A549 (cell line): ENCODE results near the gene CHTOP. TPM values are rescaled to one million over a fixed set of nuclear protein-coding genes. Genes with fewer than 3 reads are reported as not detected.
A peak's percentile ranks its signal among the peaks of the same experiment; 100 is the strongest.

Source experiments
- ATAC-seq, 2 experiments: fragments of 200-7000 bp in 1 of 2; fragments of >200 bp in 1 of 2; cut with Nextera tagmentation in 1 of 2; cut with Tn5 transposase in 1 of 2; 3 replicates each; pipeline versions ENCODE4 v1.8.0 to v1.9.1; 2018 to 2020; ENCODE audit warnings: mild to moderate bottlenecking in 1 of 2, moderate library complexity in 1 of 2
- CTCF ChIA-PET: fragments of 300-600 bp; sonication (Branson Sonifier 250); formaldehyde crosslinking; extraction: SDS; loops from one replicate; lab custom pipeline; 2021; ENCODE audit warnings: antibody characterized with exemption, inconsistent platforms; lab: Yijun Ruan, JAX
- POLR2A ChIA-PET: fragments of 350-600 bp; formaldehyde crosslinking; extraction: SDS; loops from one replicate; lab custom pipeline; 2021; ENCODE audit warnings: antibody characterized with exemption, inconsistent platforms; lab: Yijun Ruan, JAX
- DNase-seq, 2 experiments: peaks; one replicate each; pipeline versions ENCODE4 v3.0.0 to v3.0.0-alpha.2; 2011 to 2016; ENCODE audit warnings: low read depth in 1 of 2, low spot score in 1 of 2
- FAIRE-seq: peaks from 2 replicates; lab custom pipeline; 2011; peaks lifted over from hg19 to GRCh38; lab: Jason Lieb, UNC
- H3K27ac ChIP-seq, 2 experiments: fragments of >200 bp; sonication (Bioruptor Twin); formaldehyde crosslinking; 3 replicates each; pipeline ENCODE4 v1.5.1; 2016 to 2017
- H3K4me1 ChIP-seq: fragments of >200 bp; sonication (Bioruptor Twin); formaldehyde crosslinking; 3 replicates; pipeline ENCODE4 v1.6.1; 2016
- H3K4me2 ChIP-seq: fragments of >200 bp; sonication (Bioruptor Twin); formaldehyde crosslinking; 3 replicates; pipeline ENCODE4 v1.6.1; 2016
- H3K4me3 ChIP-seq: fragments of >200 bp; sonication (Bioruptor Twin); formaldehyde crosslinking; 3 replicates; pipeline ENCODE4 v1.5.1; 2016
- H3K9me3 ChIP-seq: fragments of >200 bp; sonication (Bioruptor Twin); formaldehyde crosslinking; 3 replicates; pipeline ENCODE4 v1.6.1; 2016
- CBX2 ChIP-seq: fragments of 200-600 bp; sonication (generic); IDR thresholded peaks from 2 replicates; pipeline ENCODE4 v1.6.1; 2016; ENCODE audit warnings: low read depth, mild to moderate bottlenecking, borderline replicate concordance
- CBX8 ChIP-seq: fragments of 200-600 bp; sonication (generic); IDR thresholded peaks from 2 replicates; pipeline ENCODE4 v1.6.1; 2016
- CEBPB ChIP-seq, 2 experiments: fragments of >200 bp in 1 of 2; sonication (Bioruptor Twin) in 1 of 2; formaldehyde crosslinking in 1 of 2; IDR thresholded peaks; 2 replicates each; pipeline ENCODE4 v1.6.1; 2012 to 2016
- CTCF ChIP-seq: fragments of >200 bp; sonication (Bioruptor Twin); formaldehyde crosslinking; IDR thresholded peaks from 3 replicates; pipeline ENCODE4 v1.5.1; 2016
- EHF ChIP-seq: fragments of 250-450 bp; sonication (Bioruptor Pico); IDR thresholded peaks from 2 replicates; pipeline ENCODE4 v1.5.0; 2020; ENCODE audit warnings: mild to moderate bottlenecking
- EHMT2 ChIP-seq: fragments of 200-600 bp; sonication (generic); IDR thresholded peaks from 2 replicates; pipeline ENCODE4 v1.6.1; 2016; ENCODE audit warnings: antibody characterized with exemption, low read depth, mild to moderate bottlenecking, moderate library complexity
- EP300 ChIP-seq, 2 experiments: fragments of >200 bp; sonication (Bioruptor Twin); formaldehyde crosslinking; IDR thresholded peaks; 2 replicates in 1 of 2; 3 replicates in 1 of 2; pipeline ENCODE4 v1.6.1; 2016 to 2017
- FOXS1 ChIP-seq: fragments of 250-450 bp; sonication (Bioruptor Pico); IDR thresholded peaks from 2 replicates; pipeline ENCODE4 v1.5.0; 2020; ENCODE audit warnings: mild to moderate bottlenecking, moderate library complexity
- HDAC2 ChIP-seq: fragments of 200-600 bp; sonication (generic); IDR thresholded peaks from 2 replicates; pipeline ENCODE4 v1.6.1; 2016
- HEYL ChIP-seq: fragments of 250-450 bp; sonication (Bioruptor Pico); IDR thresholded peaks from 2 replicates; pipeline ENCODE4 v1.8.0; 2021; ENCODE audit warnings: mild to moderate bottlenecking, moderate library complexity
- HOXB13 ChIP-seq: fragments of 250-450 bp; sonication (Bioruptor Pico); IDR thresholded peaks from 2 replicates; pipeline ENCODE4 v1.5.0; 2020; ENCODE audit warnings: low read depth, mild to moderate bottlenecking, moderate library complexity
- JUN ChIP-seq, 2 experiments: fragments of >200 bp; sonication (Bioruptor Twin); formaldehyde crosslinking; IDR thresholded peaks; 2 replicates in 1 of 2; 3 replicates in 1 of 2; pipeline ENCODE4 v1.6.1; 2016 to 2017
- KDM1A ChIP-seq: fragments of 200-600 bp; sonication (generic); IDR thresholded peaks from 2 replicates; pipeline ENCODE4 v1.6.1; 2016; ENCODE audit warnings: low read depth, mild to moderate bottlenecking
- KDM5A ChIP-seq: fragments of 200-600 bp; sonication (generic); IDR thresholded peaks from 2 replicates; pipeline ENCODE4 v1.6.1; 2016; ENCODE audit warnings: antibody characterized with exemption, mild to moderate bottlenecking
- MYC ChIP-seq: IDR thresholded peaks from 2 replicates; pipeline ENCODE4 v1.6.1; 2012; ENCODE audit warnings: mild to moderate bottlenecking, inconsistent platforms, low read length, improper control_type of control experiment, borderline replicate concordance
- NFE2L2 ChIP-seq: fragments of 150-350 bp; conservative IDR thresholded peaks from 2 replicates; pipeline ENCODE4 v1.6.1; 2014; ENCODE audit warnings: low read length
- POLR2AphosphoS2 ChIP-seq: conservative IDR thresholded peaks from 2 replicates; pipeline ENCODE4 v1.6.1; 2012; ENCODE audit warnings: low read length, improper control_type of control experiment, inconsistent platforms
- RFX5 ChIP-seq: fragments of 450-650 bp; IDR thresholded peaks from 2 replicates; pipeline ENCODE4 v1.7.1; 2014; ENCODE audit warnings: antibody characterized with exemption, mild to moderate bottlenecking, moderate library complexity
- RNF2 ChIP-seq: fragments of 200-600 bp; sonication (generic); IDR thresholded peaks from 2 replicates; pipeline ENCODE4 v1.6.1; 2016; ENCODE audit warnings: low read depth, mild to moderate bottlenecking, antibody characterized with exemption, moderate library complexity, borderline replicate concordance
- TFCP2L1 ChIP-seq: fragments of 250-450 bp; sonication (Bioruptor Pico); IDR thresholded peaks from 2 replicates; pipeline ENCODE4 v1.5.0; 2021; ENCODE audit warnings: mild to moderate bottlenecking
- TP53 ChIP-seq: fragments of 250-450 bp; sonication (Bioruptor Pico); IDR thresholded peaks from 2 replicates; pipeline ENCODE4 v1.5.0; 2021; ENCODE audit warnings: mild to moderate bottlenecking, moderate library complexity
- USF2 ChIP-seq: fragments of 450-650 bp; IDR thresholded peaks from 2 replicates; pipeline ENCODE4 v1.6.1; 2014; ENCODE audit warnings: antibody characterized with exemption
- ZC3H11A ChIP-seq: fragments of 450-650 bp; IDR thresholded peaks from 2 replicates; pipeline ENCODE4 v1.6.1; 2014; ENCODE audit warnings: antibody characterized with exemption, mild to moderate bottlenecking
- ZNF302 ChIP-seq: fragments of 250-450 bp; sonication (Bioruptor Pico); IDR thresholded peaks from 2 replicates; pipeline ENCODE4 v1.9.0; 2021; ENCODE audit warnings: inconsistent platforms, mild to moderate bottlenecking, moderate library complexity
- ZSCAN20 ChIP-seq: fragments of 250-450 bp; sonication (Bioruptor Pico); IDR thresholded peaks from 2 replicates; pipeline ENCODE4 v1.8.0; 2022; ENCODE audit warnings: mild to moderate bottlenecking, moderate library complexity
- WGBS: methylation state at CpG from one replicate; pipeline ENCODE4 v1.1.6; 2017; ENCODE audit errors: missing lambda C conversion rate; 5-methylcytosine and 5-hydroxymethylcytosine counted together
- polyA plus RNA-seq, 4 experiments: library from polyadenylated mRNA; depleted of rRNA in 3 of 4; stranded (reverse); fragments of >200 nt; fragmentation: RNase III in 1 of 4; extraction: RNeasy Plus Mini Kit Qiagen cat#74134 plus additional on column Dnase treatment in 1 of 4; gene quantifications; 2 replicates in 3 of 4; 3 replicates in 1 of 4; pipeline ENCODE4 v1.2.3, GENCODE V29; 2011 to 2017
- TF ChIP-seq, protein P1 (sequence below): fragments of >200 bp; sonication (Bioruptor Twin); formaldehyde crosslinking; IDR thresholded peaks from 3 replicates; pipeline ENCODE4 v1.6.1; 2016

Gene CHTOP
- polyA plus RNA-seq, 2 of the 4 experiments (the other 2 are of a cell fraction) = 79.2 to 98.1 TPM

- TF ChIP-seq TP53 (CRISPR knock-in tag) = no peak
- TF ChIP-seq HEYL (CRISPR knock-in tag) = no peak
- no peak for TF ChIP-seq EHF (CRISPR knock-in tag)
- TF ChIP-seq TFCP2L1 = no peak
- no peak for TF ChIP-seq MYC
- TF ChIP-seq USF2 = no peak
- TF ChIP-seq EP300 (IDR thresholded peaks at IDR 0.05) = no peak
- TF ChIP-seq, all 56 proteins: peak for 0
- peaks cover 6% of the 10 kb centered on the region; the same call in 1 of the 3 replicates for H3K4me1 ChIP-seq
- DNase-seq = no peak
- FAIRE-seq = no peak
- ChIA-PET CTCF (interaction anchor here (1.7 to 2.4 kb wide), 3 partner anchors 10 to 85 kb away, joined by 5 to 13 read pairs (median 10); partner anchors contain the start of gene NPR1), POLR2A (no interaction called here)
- no peaks in the 10 kb centered on the region for H3K9me3 ChIP-seq
- ATAC-seq = no peak
- WGBS = 63% methylated on average over 13 of the region's 16 CpGs
- no peak overlapping the region for H3K27ac ChIP-seq
- H3K4me3 ChIP-seq = no peak overlapping the region
- H3K4me2 ChIP-seq = no peak overlapping the region
Measured at GRCh38 chr1:153687346-153688125, 53.7 kb downstream of the CHTOP start.

- no peak for DNase-seq
- FAIRE-seq = no peak
- TF ChIP-seq USF2 (no peak), HOXB13 (CRISPR knock-in tag) (no peak), EHMT2 (no peak), NFE2L2 (no peak), RFX5 (no peak), TFCP2L1 (no peak), POLR2AphosphoS2 (no peak), ZNF302 (CRISPR knock-in tag) (no peak), CBX8 (no peak), FOXS1 (CRISPR knock-in tag) (no peak), ZC3H11A (no peak), KDM1A (no peak), ZSCAN20 (CRISPR knock-in tag) (no peak), KDM5A (no peak), JUN (IDR thresholded peaks at IDR 0.05) (no peak), RNF2 (no peak)
- TF ChIP-seq, all 56 proteins: peak for 0
- CTCF ChIA-PET = interaction anchor here (1.2 to 2.4 kb wide), 3 partner anchors 11 to 84 kb away, joined by 3 to 10 read pairs (median 5); no protein-coding TSS in a partner anchor
- peaks cover 6% of the 10 kb centered on the region; the same call in 1 of the 3 replicates for H3K4me1 ChIP-seq
- no peak overlapping the region for H3K4me2 ChIP-seq
- 89% methylated on average over 7 of the region's 7 CpGs for WGBS
- H3K9me3 ChIP-seq = no peaks in the 10 kb centered on the region
- POLR2A ChIA-PET = no interaction called here
- H3K4me3 ChIP-seq = no peak overlapping the region
- no peak overlapping the region; a peak in 1 of 6 replicates for H3K27ac ChIP-seq
- ATAC-seq = no peak
Measured at GRCh38 chr1:153688276-153688675, 54.4 kb downstream of the CHTOP start.

DNA sequence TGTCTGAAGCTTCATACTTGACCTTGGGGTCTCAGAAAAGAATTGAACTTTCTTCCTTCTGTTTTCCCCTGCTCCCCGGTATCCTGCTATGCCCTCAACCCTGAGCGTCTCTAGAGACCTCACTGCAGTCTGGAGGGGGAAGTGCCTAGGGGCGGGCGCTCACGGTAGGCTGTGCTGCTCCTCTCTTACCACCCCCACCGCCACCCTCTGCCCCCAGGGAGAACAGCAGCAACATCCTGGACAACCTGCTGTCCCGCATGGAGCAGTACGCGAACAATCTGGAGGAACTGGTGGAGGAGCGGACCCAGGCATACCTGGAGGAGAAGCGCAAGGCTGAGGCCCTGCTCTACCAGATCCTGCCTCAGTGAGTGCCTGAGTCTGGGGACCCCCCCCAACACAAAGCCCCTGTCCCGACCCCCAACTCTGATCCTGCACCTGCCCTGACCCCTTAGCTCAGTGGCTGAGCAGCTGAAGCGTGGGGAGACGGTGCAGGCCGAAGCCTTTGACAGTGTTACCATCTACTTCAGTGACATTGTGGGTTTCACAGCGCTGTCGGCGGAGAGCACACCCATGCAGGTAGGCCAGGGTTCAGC is 55.0 kb downstream of the CHTOP start:
- no peak for DNase-seq
- Histone ChIP-seq H3K4me1 (0 out of 3 replicates have a peak, but pooled peaks cover 3% of the 10 kb centered on the region), H3K27ac (peak overlapping the region in 1 of 2 experiments; percentile 14; a peak in 1 of 6 replicates), H3K4me3 (no peak overlapping the region), H3K9me3 (no peaks in the 10 kb centered on the region), H3K4me2 (no peak overlapping the region)
- 90% methylated on average over 14 of the region's 18 CpGs for WGBS
- no peak for ATAC-seq
- ChIA-PET CTCF (interaction anchor here (0.6 to 2.4 kb wide), 8 partner anchors 9 to 278 kb away, joined by 3 to 10 read pairs (median 3); partner anchors contain the start of gene CREB3L4), POLR2A (no interaction called here)
- no peak for TF ChIP-seq EP300 (IDR thresholded peaks at IDR 0.05)
- TF ChIP-seq, protein P1, sequence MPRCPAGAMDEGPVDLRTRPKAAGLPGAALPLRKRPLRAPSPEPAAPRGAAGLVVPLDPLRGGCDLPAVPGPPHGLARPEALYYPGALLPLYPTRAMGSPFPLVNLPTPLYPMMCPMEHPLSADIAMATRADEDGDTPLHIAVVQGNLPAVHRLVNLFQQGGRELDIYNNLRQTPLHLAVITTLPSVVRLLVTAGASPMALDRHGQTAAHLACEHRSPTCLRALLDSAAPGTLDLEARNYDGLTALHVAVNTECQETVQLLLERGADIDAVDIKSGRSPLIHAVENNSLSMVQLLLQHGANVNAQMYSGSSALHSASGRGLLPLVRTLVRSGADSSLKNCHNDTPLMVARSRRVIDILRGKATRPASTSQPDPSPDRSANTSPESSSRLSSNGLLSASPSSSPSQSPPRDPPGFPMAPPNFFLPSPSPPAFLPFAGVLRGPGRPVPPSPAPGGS = no peak
- TF ChIP-seq CTCF = no peak
- TF ChIP-seq CEBPB (IDR thresholded peaks at IDR 0.05) = no peak
- no peak for TF ChIP-seq FOXS1 (CRISPR knock-in tag)
- no peak for TF ChIP-seq CBX2
- TF ChIP-seq TFCP2L1 = no peak
- no peak for TF ChIP-seq USF2
- TF ChIP-seq HDAC2 = no peak
- FAIRE-seq = no peak
